GM23338 (cell line): ENCODE measurements around the gene RIMS1. TPM values are rescaled to one million over a fixed set of nuclear protein-coding genes. Genes with fewer than 3 reads are reported as not detected.

Source experiments
- ATAC-seq: fragments of 200-7000 bp; cut with Tn5 transposase; 3 replicates; pipeline ENCODE4 v1.9.1; 2020
- DNase-seq: peaks from one replicate; pipeline ENCODE4 v3.0.0-alpha.2; 2015; ENCODE audit warnings: low spot score
- H2AFZ ChIP-seq: fragments of 200-600 bp; sonication (generic); 2 replicates; pipeline ENCODE4 v1.8.0; 2016; ENCODE audit warnings: antibody characterized with exemption, mild to moderate bottlenecking, moderate library complexity
- H3F3A ChIP-seq: fragments of 200-600 bp; sonication (generic); replicated peaks from 2 replicates; pipeline ENCODE4 v1.8.0; 2017; ENCODE audit warnings: antibody characterized with exemption, mixed run types, low read depth
- H3K27ac ChIP-seq: fragments of 200-600 bp; sonication (generic); 2 replicates; pipeline ENCODE4 v1.6.1; 2016; ENCODE audit warnings: low read depth
- H3K27me3 ChIP-seq: fragments of 200-600 bp; sonication (generic); 2 replicates; pipeline ENCODE4 v1.8.0; 2016; ENCODE audit warnings: mild to moderate bottlenecking, mixed run types, moderate library complexity; ENCODE audit not compliant: insufficient read depth
- H3K36me3 ChIP-seq: fragments of 200-600 bp; sonication (generic); 2 replicates; pipeline ENCODE4 v1.8.0; 2016; ENCODE audit warnings: mild to moderate bottlenecking; ENCODE audit not compliant: insufficient read depth
- H3K4me1 ChIP-seq: fragments of 200-600 bp; sonication (generic); 2 replicates; pipeline ENCODE4 v1.8.0; 2016; ENCODE audit warnings: mild to moderate bottlenecking, moderate library complexity; ENCODE audit not compliant: insufficient read depth
- H3K4me2 ChIP-seq: fragments of 200-600 bp; sonication (generic); 2 replicates; pipeline ENCODE4 v1.7.1; 2017; ENCODE audit warnings: mixed run types
- H3K4me3 ChIP-seq: fragments of 200-600 bp; sonication (generic); 2 replicates; pipeline ENCODE4 v1.6.1; 2016; ENCODE audit warnings: mixed run types
- H3K79me2 ChIP-seq: fragments of 200-600 bp; sonication (generic); replicated peaks from 2 replicates; pipeline ENCODE4 v1.8.0; 2017; ENCODE audit warnings: mild to moderate bottlenecking; ENCODE audit not compliant: insufficient read depth
- H3K9me2 ChIP-seq: fragments of 200-600 bp; sonication (generic); 2 replicates; pipeline ENCODE4 v1.8.0; 2017; ENCODE audit not compliant: insufficient read depth
- H4K20me1 ChIP-seq: fragments of 200-600 bp; sonication (generic); replicated peaks from 2 replicates; pipeline ENCODE4 v1.8.0; 2017; ENCODE audit warnings: mild to moderate bottlenecking; ENCODE audit not compliant: insufficient read depth
- H3K27ac Mint-ChIP-seq: 2 replicates; pipeline ENCODE4 v1.8.0; 2020; ENCODE audit warnings: inconsistent platforms, mild to moderate bottlenecking, moderate library complexity, mixed read lengths
- H3K27me3 Mint-ChIP-seq: 3 replicates; pipeline ENCODE4 v1.8.0; 2022; ENCODE audit warnings: low read depth, mild to moderate bottlenecking, moderate library complexity, mixed read lengths, inconsistent platforms; ENCODE audit not compliant: insufficient read depth, poor library complexity
- H3K36me3 Mint-ChIP-seq: 3 replicates; pipeline ENCODE4 v1.8.0; 2021; ENCODE audit warnings: low read depth, mild to moderate bottlenecking, inconsistent platforms, moderate library complexity, mixed read lengths
- H3K4me1 Mint-ChIP-seq: 3 replicates; pipeline ENCODE4 v1.8.0; 2020; ENCODE audit warnings: mild to moderate bottlenecking, inconsistent platforms, mixed read lengths
- H3K4me3 Mint-ChIP-seq: 3 replicates; pipeline ENCODE4 v1.8.0; 2021; ENCODE audit warnings: moderate library complexity, mild to moderate bottlenecking, inconsistent platforms, mixed read lengths
- H3K9me3 Mint-ChIP-seq: 3 replicates; pipeline ENCODE4 v1.8.0; 2020; ENCODE audit warnings: moderate library complexity, mild to moderate bottlenecking, inconsistent platforms, mixed read lengths
- JUNB ChIP-seq: IDR thresholded peaks from one replicate; pipeline ENCODE4 v1.6.1; 2016; ENCODE audit warnings: antibody characterized with exemption; ENCODE audit not compliant: unreplicated experiment
- NANOG ChIP-seq: IDR thresholded peaks from 2 replicates; pipeline ENCODE4 v1.6.1; 2016; ENCODE audit warnings: antibody characterized with exemption, borderline replicate concordance
- REST ChIP-seq: IDR thresholded peaks from one replicate; pipeline ENCODE4 v1.6.1; 2018; ENCODE audit warnings: antibody characterized with exemption; ENCODE audit not compliant: unreplicated experiment
- ZNF462 ChIP-seq: fragments of 250-450 bp; sonication (Bioruptor Pico); IDR thresholded peaks from 2 replicates; pipeline ENCODE4 v1.5.0; 2020; ENCODE audit warnings: mild to moderate bottlenecking, moderate library complexity
- polyA plus RNA-seq: library from polyadenylated mRNA; unstranded; fragments of >200 nt; fragmentation: Nextera tagmentation; extraction: Ambion mirVana; gene quantifications from 2 replicates; pipeline ENCODE4 v1.2.1, GENCODE V29; 2016
- total RNA-seq: library from RNA; depleted of rRNA; stranded (reverse); fragments of >200 nt; shearing (Covaris generic); gene quantifications from 2 replicates; pipeline ENCODE4 v1.2.3, GENCODE V29; 2014

Gene RIMS1
- total and polyA plus RNA-seq, 2 experiments from 2014 or later, result 0.89 to 4.0 TPM

- Histone ChIP-seq H3K4me3 (no peak overlapping the region), H3K79me2 (no peaks in the 10 kb centered on the region), H4K20me1 (no peaks in the 10 kb centered on the region), H2AFZ (no peak overlapping the region), H3K36me3 (no peaks in the 10 kb centered on the region), H3K4me1 (peaks cover 3% of the 10 kb centered on the region; the same call in 1 of the 2 replicates), H3F3A (no peaks in the 10 kb centered on the region), H3K27ac (no peak overlapping the region), H3K9me2 (no peaks in the 10 kb centered on the region), H3K27me3 (no peaks in the 10 kb centered on the region), H3K4me2 (no peak overlapping the region)
- Mint-ChIP-seq H3K36me3 (no peaks in the 10 kb centered on the region), H3K4me1 (no peaks in the 10 kb centered on the region; the same call in 2 of the 3 replicates), H3K4me3 (no peak overlapping the region), H3K27ac (no peak overlapping the region), H3K27me3 (no peaks in the 10 kb centered on the region), H3K9me3 (no peaks in the 10 kb centered on the region)
- ATAC-seq (no peak; the same call in 2 of the 3 replicates), DNase-seq (no peak)
- TF ChIP-seq REST, result no peak
- no peak for TF ChIP-seq JUNB
Measured at GRCh38 chr6:72350296-72350881, 464.0 kb downstream of the RIMS1 start.

- Histone ChIP-seq H2AFZ (no peak overlapping the region), H3K4me2 (no peak overlapping the region), H3K9me2 (no peaks in the 10 kb centered on the region), H3F3A (no peaks in the 10 kb centered on the region), H3K36me3 (no peaks in the 10 kb centered on the region), H3K27ac (no peak overlapping the region), H3K27me3 (no peaks in the 10 kb centered on the region), H3K79me2 (no peaks in the 10 kb centered on the region), H4K20me1 (no peaks in the 10 kb centered on the region), H3K4me3 (no peak overlapping the region), H3K4me1 (no peaks in the 10 kb centered on the region)
- H3K4me1 Mint-ChIP-seq, result no peaks in the 10 kb centered on the region; the same call in 1 of the 3 replicates
- H3K36me3 Mint-ChIP-seq, result no peaks in the 10 kb centered on the region
- peaks cover 1% of the 10 kb centered on the region for H3K27me3 Mint-ChIP-seq
- H3K4me3 Mint-ChIP-seq, result no peak overlapping the region
- no peak for DNase-seq
- no peak for ATAC-seq
- H3K27ac Mint-ChIP-seq, result no peak overlapping the region
- H3K9me3 Mint-ChIP-seq, result no peaks in the 10 kb centered on the region
- no peak for TF ChIP-seq ZNF462 (CRISPR knock-in tag)
- no peak for TF ChIP-seq JUNB
- no peak for TF ChIP-seq REST
- TF ChIP-seq NANOG, result no peak
Measured at GRCh38 chr6:72363844-72364740, 477.7 kb downstream of the RIMS1 start.
